MM.1S (cell line): ENCODE results near the gene PRDM5.

Experiments used
- CTCF ChIP-seq: fragments of 300-600 bp; sonication (generic); IDR thresholded peaks from 2 replicates; pipeline ENCODE4 v1.5.1; 2016; ENCODE audit warnings: antibody characterized with exemption, low read length, mixed read lengths
- EZH2 ChIP-seq: fragments of 300-600 bp; sonication (generic); optimal IDR thresholded peaks from 2 replicates; pipeline ENCODE3; 2017; ENCODE audit warnings: low read depth, mild to moderate bottlenecking, antibody characterized with exemption, low read length, mixed read lengths

- TF ChIP-seq CTCF (no peak), EZH2 (no peak)
These were observed 202.1 kb downstream of the PRDM5 start for GRCh38 chr4:120720354-120720934.
